Osteocyte (in vitro differentiated cells): ENCODE measurements around the gene FAM216A. TPM values are rescaled to one million over a fixed set of nuclear protein-coding genes. Genes with fewer than 3 reads are reported as not detected.
A peak's percentile ranks its signal among the peaks of the same experiment; 100 is the strongest.

Experiments used
- DNase-seq: peaks from one replicate; pipeline ENCODE4 v3.0.0; 2021; ENCODE audit warnings: mixed read lengths; ENCODE audit not compliant: unreplicated experiment; ENCODE audit errors: extremely low spot score
- H3K27ac Mint-ChIP-seq: one replicate; pipeline ENCODE4 v1.8.0; 2021; ENCODE audit warnings: mild to moderate bottlenecking, mixed read lengths; ENCODE audit not compliant: unreplicated experiment
- H3K27me3 Mint-ChIP-seq: one replicate; pipeline ENCODE4 v1.8.0; 2021; ENCODE audit warnings: mixed read lengths; ENCODE audit not compliant: unreplicated experiment
- H3K36me3 Mint-ChIP-seq: one replicate; pipeline ENCODE4 v1.8.0; 2021; ENCODE audit warnings: mixed read lengths; ENCODE audit not compliant: unreplicated experiment
- H3K4me1 Mint-ChIP-seq: one replicate; pipeline ENCODE4 v1.8.0; 2021; ENCODE audit warnings: mixed read lengths; ENCODE audit not compliant: unreplicated experiment
- H3K4me3 Mint-ChIP-seq: one replicate; pipeline ENCODE4 v1.8.0; 2021; ENCODE audit warnings: mild to moderate bottlenecking, moderate library complexity, mixed read lengths; ENCODE audit not compliant: unreplicated experiment
- H3K9me3 Mint-ChIP-seq: one replicate; pipeline ENCODE4 v1.8.0; 2021; ENCODE audit warnings: mixed read lengths; ENCODE audit not compliant: unreplicated experiment
- CTCF ChIP-seq: fragments of 200-600 bp; sonication (generic); IDR thresholded peaks from 2 replicates; pipeline ENCODE4 v1.5.0; 2021; ENCODE audit warnings: antibody characterized with exemption, mild to moderate bottlenecking, moderate library complexity
- total RNA-seq: library from RNA; stranded (reverse); gene quantifications from 2 replicates; pipeline ENCODE4 v1.2.1, GENCODE V29; 2021

Gene FAM216A
- total RNA-seq, 1 donor from 2014 or later: 8.4 TPM

- no peaks in the 10 kb centered on the region for H3K9me3 Mint-ChIP-seq
- H3K27me3 Mint-ChIP-seq: no peaks in the 10 kb centered on the region
- peaks cover 16% of the 10 kb centered on the region for H3K36me3 Mint-ChIP-seq
- H3K27ac Mint-ChIP-seq: peak overlapping the region; percentile 40
- peaks cover 30% of the 10 kb centered on the region for H3K4me1 Mint-ChIP-seq
- DNase-seq: no peak
- no peak overlapping the region for H3K4me3 Mint-ChIP-seq
- TF ChIP-seq CTCF: no peak
Observed at GRCh38 chr12:110498984-110499706, 30.5 kb downstream of the FAM216A start.

GRCh38 chr12:110501399-110501751, 32.7 kb downstream of the FAM216A start:
- TF ChIP-seq CTCF: no peak
- no peak for DNase-seq
- peak overlapping the region; percentile 96 for H3K27ac Mint-ChIP-seq
- peaks cover 30% of the 10 kb centered on the region for H3K4me1 Mint-ChIP-seq
- H3K27me3 Mint-ChIP-seq: no peaks in the 10 kb centered on the region
- peaks cover 1% of the 10 kb centered on the region for H3K36me3 Mint-ChIP-seq
- no peaks in the 10 kb centered on the region for H3K9me3 Mint-ChIP-seq
- H3K4me3 Mint-ChIP-seq: peak overlapping the region; percentile 98

GRCh38 chr12:110501752-110502738, 33.4 kb downstream of the FAM216A start, which contains the start of the genes RAD9B and VPS29:
Gene RAD9B, plus strand, starts transcription at chr12:110502331. Its CDS starts 7 bp downstream, at chr12:110502338.
Gene VPS29, minus strand, starts transcription at chr12:110502111. Its CDS starts 60 bp downstream, at chr12:110502051.
- Mint-ChIP-seq H3K4me3 (peak within 1 kb of the TSS; percentile 98), H3K36me3 (peaks cover 1% of the 10 kb centered on the region), H3K27me3 (no peaks in the 10 kb centered on the region), H3K4me1 (peaks cover 30% of the 10 kb centered on the region), H3K9me3 (no peaks in the 10 kb centered on the region), H3K27ac (peak within 1 kb of the TSS; percentile 96)
- TF ChIP-seq CTCF: no peak
- peak; percentile 99 for DNase-seq

- no peaks in the 10 kb centered on the region for H3K27me3 Mint-ChIP-seq
- no peak for TF ChIP-seq CTCF
- peaks cover 30% of the 10 kb centered on the region for H3K4me1 Mint-ChIP-seq
- no peak for DNase-seq
- no peak overlapping the region for H3K27ac Mint-ChIP-seq
- no peaks in the 10 kb centered on the region for H3K36me3 Mint-ChIP-seq
- no peaks in the 10 kb centered on the region for H3K9me3 Mint-ChIP-seq
- H3K4me3 Mint-ChIP-seq: no peak overlapping the region
Observed at GRCh38 chr12:110503432-110503831, 34.8 kb downstream of the FAM216A start.

- no peak for DNase-seq
- peaks cover 17% of the 10 kb centered on the region for H3K4me1 Mint-ChIP-seq
- no peaks in the 10 kb centered on the region for H3K27me3 Mint-ChIP-seq
- H3K27ac Mint-ChIP-seq: no peak overlapping the region
- H3K36me3 Mint-ChIP-seq: no peaks in the 10 kb centered on the region
- H3K9me3 Mint-ChIP-seq: no peaks in the 10 kb centered on the region
- no peak for TF ChIP-seq CTCF
- H3K4me3 Mint-ChIP-seq: no peak overlapping the region
Observed at GRCh38 chr12:110505332-110505731, 36.7 kb downstream of the FAM216A start.
